GM13976 (cell line): Measurements from ENCODE around the gene THBS2.

Experiments
- DNase-seq: peaks from one replicate; pipeline ENCODE4 v3.0.0; 2012; ENCODE audit warnings: low spot score
- CTCF ChIP-seq: IDR thresholded peaks from 2 replicates; pipeline ENCODE4 v1.5.1; 2012; ENCODE audit warnings: borderline replicate concordance, mild to moderate bottlenecking; ENCODE audit not compliant: insufficient read depth; ENCODE audit errors: extremely low read depth, missing control alignments, control extremely low read depth
- in situ Hi-C: fragments of 300-500 bp; cut with MboI; formaldehyde crosslinking; loops from one replicate; pipeline ENCODE4 v1.12.0; 2022; ENCODE audit warnings: low sequenced_read_pairs, mixed read lengths, inconsistent platforms; ENCODE audit not compliant: unreplicated experiment

The THBS2 gene

GRCh38 chr6:169174516-169175359 lies 78.9 kb downstream of the THBS2 start:
- DNase-seq, result no peak
- TF ChIP-seq CTCF, result no peak
- in situ Hi-C loops, result no loop called here

GRCh38 chr6:169173532-169174268 lies 79.9 kb downstream of the THBS2 start:
- TF ChIP-seq CTCF, result no peak
- in situ Hi-C loops, result no loop called here
- DNase-seq, result no peak

GRCh38 chr6:169172946-169173345 lies 80.7 kb downstream of the THBS2 start:
- no peak for TF ChIP-seq CTCF
- DNase-seq, result no peak
- in situ Hi-C loops, result no loop called here

- in situ Hi-C loops, result no loop called here
- DNase-seq, result no peak
- no peak for TF ChIP-seq CTCF
Measured at GRCh38 chr6:169172456-169172855, 81.2 kb downstream of the THBS2 start.

- TF ChIP-seq CTCF, result no peak
- in situ Hi-C loops, result no loop called here
- DNase-seq, result no peak
Measured at GRCh38 chr6:169171951-169172350, 81.7 kb downstream of the THBS2 start.

- in situ Hi-C loops, result no loop called here
- no peak for DNase-seq
- TF ChIP-seq CTCF, result no peak
Measured at GRCh38 chr6:169171016-169171415, 82.6 kb downstream of the THBS2 start.
